Measurements from ENCODE around the gene KRT83.

DNA sequence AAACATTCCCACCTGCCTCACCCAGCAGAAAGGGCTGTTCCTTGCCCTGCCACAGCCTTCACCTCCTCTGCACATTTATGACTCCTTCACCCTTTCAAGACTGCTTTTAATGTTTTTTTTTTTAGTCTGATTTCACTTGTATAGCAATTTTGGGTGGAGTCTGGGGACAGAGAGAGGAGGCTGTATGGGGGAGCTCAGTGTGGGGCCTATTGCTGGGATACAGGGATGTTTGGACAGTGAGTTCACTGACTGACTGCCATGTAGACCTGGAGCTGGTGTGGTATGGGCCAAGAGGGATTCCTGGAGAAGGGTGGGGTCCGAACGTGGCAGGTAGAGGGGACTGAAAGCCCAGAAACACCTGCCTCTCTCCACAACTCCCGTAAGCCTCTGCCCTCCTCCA lies 48.0 kb upstream of the KRT83 start:
- TF ChIP-seq POLR2A (IDR thresholded peaks at IDR 0.05) (no peak), POLR2AphosphoS5 (IDR thresholded peaks at IDR 0.05; ENCODE audit: insufficient read depth in 1 of 2, low read depth in 1 of 2) (no peak)
- TF ChIP-seq, protein P1, sequence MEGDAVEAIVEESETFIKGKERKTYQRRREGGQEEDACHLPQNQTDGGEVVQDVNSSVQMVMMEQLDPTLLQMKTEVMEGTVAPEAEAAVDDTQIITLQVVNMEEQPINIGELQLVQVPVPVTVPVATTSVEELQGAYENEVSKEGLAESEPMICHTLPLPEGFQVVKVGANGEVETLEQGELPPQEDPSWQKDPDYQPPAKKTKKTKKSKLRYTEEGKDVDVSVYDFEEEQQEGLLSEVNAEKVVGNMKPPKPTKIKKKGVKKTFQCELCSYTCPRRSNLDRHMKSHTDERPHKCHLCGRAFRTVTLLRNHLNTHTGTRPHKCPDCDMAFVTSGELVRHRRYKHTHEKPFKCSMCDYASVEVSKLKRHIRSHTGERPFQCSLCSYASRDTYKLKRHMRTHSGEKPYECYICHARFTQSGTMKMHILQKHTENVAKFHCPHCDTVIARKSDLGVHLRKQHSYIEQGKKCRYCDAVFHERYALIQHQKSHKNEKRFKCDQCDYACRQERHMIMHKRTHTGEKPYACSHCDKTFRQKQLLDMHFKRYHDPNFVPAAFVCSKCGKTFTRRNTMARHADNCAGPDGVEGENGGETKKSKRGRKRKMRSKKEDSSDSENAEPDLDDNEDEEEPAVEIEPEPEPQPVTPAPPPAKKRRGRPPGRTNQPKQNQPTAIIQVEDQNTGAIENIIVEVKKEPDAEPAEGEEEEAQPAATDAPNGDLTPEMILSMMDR (IDR thresholded peaks at IDR 0.05) = no peak
